Ishikawa (cell line): ENCODE data around the gene GARNL3.

Source experiments
- EP300 ChIP-seq: IDR thresholded peaks from 2 replicates; pipeline ENCODE4 v1.6.1; 2012; ENCODE audit warnings: borderline replicate concordance
- TAF1 ChIP-seq: IDR thresholded peaks from 2 replicates; pipeline ENCODE4 v1.6.1; 2012; ENCODE audit warnings: low read depth, mild to moderate bottlenecking
- YY1 ChIP-seq: IDR thresholded peaks from 2 replicates; pipeline ENCODE4 v1.6.1; 2012; ENCODE audit warnings: low read depth
- ZBTB7A ChIP-seq: IDR thresholded peaks from 2 replicates; pipeline ENCODE4 v1.6.1; 2012; ENCODE audit warnings: low read depth

DNA sequence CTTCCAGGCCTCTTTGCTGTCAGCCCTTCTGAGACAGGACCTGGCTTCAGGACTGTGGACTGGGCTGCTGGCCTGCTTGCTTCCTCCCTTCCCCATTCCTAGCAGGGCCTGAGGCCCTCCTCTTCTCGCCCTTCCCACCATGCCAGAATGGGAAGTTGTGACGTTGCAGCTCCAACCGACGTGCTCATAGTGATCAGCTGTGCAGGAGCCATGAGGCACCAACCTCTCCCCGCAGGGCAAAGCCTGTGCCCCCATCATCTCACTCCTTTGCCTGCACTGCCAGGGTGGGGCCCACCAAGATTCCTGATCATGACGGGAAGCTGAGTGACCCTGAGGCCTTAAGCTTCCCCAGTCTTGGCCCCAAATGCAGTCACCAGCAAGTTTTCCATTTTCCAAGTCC lies 45.1 kb upstream of the GARNL3 start:
- no peak for TF ChIP-seq ZBTB7A
- TF ChIP-seq YY1 = no peak
- no peak for TF ChIP-seq EP300
- TF ChIP-seq TAF1 = no peak
